GM21576 (cell line): Measurements from ENCODE around the gene LPO.

Experiments
- ATAC-seq: cut with Tn5 transposase; IDR thresholded peaks from one replicate; pipeline ENCODE4 v1.9.1; 2021; ENCODE audit warnings: mild to moderate bottlenecking, moderate library complexity; ENCODE audit not compliant: unreplicated experiment

Gene LPO

GRCh38 chr17:58238147-58238634 lies at the start of gene LPO:
LPO (plus strand) TSS chr17:58238584; CDS start chr17:58242980, 4,396 bp downstream.
- ATAC-seq: no peak

- no peak for ATAC-seq
Measured at GRCh38 chr17:58189436-58190146, 48.8 kb upstream of the LPO start.

GRCh38 chr17:58191241-58191896 lies 47.0 kb upstream of the LPO start:
- ATAC-seq: no peak

GRCh38 chr17:58192612-58193011 lies 45.8 kb upstream of the LPO start, which contains the start of gene EPX:
EPX (plus strand) TSS chr17:58192726; CDS start chr17:58192847, 121 bp downstream.
- no peak for ATAC-seq

- no peak for ATAC-seq
Measured at GRCh38 chr17:58193641-58194255, 44.6 kb upstream of the LPO start.

- ATAC-seq: no peak
Measured at GRCh38 chr17:58195518-58196123, 42.8 kb upstream of the LPO start.

- no peak for ATAC-seq
Measured at GRCh38 chr17:58196610-58197009, 41.8 kb upstream of the LPO start.

GRCh38 chr17:58200024-58200633 lies 38.3 kb upstream of the LPO start:
- ATAC-seq: no peak

- ATAC-seq: no peak
Measured at GRCh38 chr17:58202859-58203258, 35.5 kb upstream of the LPO start.

- no peak for ATAC-seq
Measured at GRCh38 chr17:58204796-58205195, 33.6 kb upstream of the LPO start.

GRCh38 chr17:58205936-58206335 lies 32.4 kb upstream of the LPO start:
- ATAC-seq: no peak

GRCh38 chr17:58207451-58207850 lies 30.9 kb upstream of the LPO start:
- no peak for ATAC-seq

GRCh38 chr17:58208344-58208743 lies 30.0 kb upstream of the LPO start:
- ATAC-seq: no peak

- no peak for ATAC-seq
Measured at GRCh38 chr17:58210922-58211321, 27.5 kb upstream of the LPO start.

GRCh38 chr17:58215685-58216084 lies 22.7 kb upstream of the LPO start:
- ATAC-seq: no peak

GRCh38 chr17:58217766-58218165 lies 20.6 kb upstream of the LPO start:
- ATAC-seq: no peak

GRCh38 chr17:58219007-58219788 lies 19.2 kb upstream of the LPO start, which contains the start of gene MKS1:
MKS1 (minus strand) TSS chr17:58219255; CDS start chr17:58219230, 25 bp downstream.
- ATAC-seq: peak; percentile 97

- ATAC-seq: no peak
Measured at GRCh38 chr17:58219789-58220183, 18.6 kb upstream of the LPO start.

GRCh38 chr17:58224315-58224714 lies 14.1 kb upstream of the LPO start:
- no peak for ATAC-seq

GRCh38 chr17:58227733-58228132 lies 10.7 kb upstream of the LPO start:
- ATAC-seq: no peak
